Esophagus squamous epithelium (tissue), 5 donors: ENCODE results near the gene TCL1B. TPM values are rescaled to one million over a fixed set of nuclear protein-coding genes. Genes with fewer than 3 reads are reported as not detected.

ENCODE experiments used
- DNase-seq: peaks from one replicate; lab custom pipeline; 2025; lab: John Stamatoyannopoulos, UW
- H3K27ac ChIP-seq, 4 donors: fragments of 200-600 bp; sonication (generic); one replicate each; pipeline ENCODE4 v1.5.1; 2016 to 2019; ENCODE audit warnings: mild to moderate bottlenecking in 1 of 4
- H3K27me3 ChIP-seq, 4 donors: fragments of 200-600 bp; sonication (generic); 1 replicate in 3 of 4; 2 replicates in 1 of 4; pipeline versions ENCODE4 v1.5.1 to v1.6.0; 2017 to 2021; ENCODE audit warnings: antibody characterized with exemption in 1 of 4
- H3K36me3 ChIP-seq, 3 donors: fragments of 200-600 bp; sonication (generic); one replicate each; pipeline ENCODE4 v1.5.1; 2016 to 2019
- H3K4me1 ChIP-seq, 3 donors: fragments of 200-600 bp; sonication (generic); one replicate each; pipeline ENCODE4 v1.5.1; 2017 to 2019
- H3K4me3 ChIP-seq, 4 donors: fragments of 200-600 bp; sonication (generic); 1 replicate in 3 of 4; 2 replicates in 1 of 4; pipeline ENCODE4 v1.5.1; 2016 to 2019; ENCODE audit warnings: mild to moderate bottlenecking in 2 of 4, moderate library complexity in 1 of 4
- H3K9me3 ChIP-seq, 3 donors: fragments of 200-600 bp; sonication (generic); one replicate each; pipeline ENCODE4 v1.5.1; 2016 to 2019
- CTCF ChIP-seq, 6 experiments: fragments of 450-650 bp in 4 of 6; fragments of 200-600 bp in 2 of 6; sonication (generic) in 2 of 6; IDR thresholded peaks; one replicate each; pipeline ENCODE4 v1.5.1; 2016 to 2019; ENCODE audit warnings: antibody characterized with exemption in 6 of 6, mild to moderate bottlenecking in 4 of 6, moderate library complexity in 4 of 6
- POLR2A ChIP-seq, 4 donors: fragments of 450-650 bp; IDR thresholded peaks; one replicate each; pipeline ENCODE4 v1.6.1; 2017; ENCODE audit warnings: antibody characterized with exemption in 4 of 4, mild to moderate bottlenecking in 4 of 4, moderate library complexity in 3 of 4
- WGBS, 2 donors: methylation state at CpG; one replicate each; pipeline ENCODE4 v1.1.5; 2018; 5-methylcytosine and 5-hydroxymethylcytosine counted together
- intact Hi-C: fragments of 100-400 bp; cut with DNase I; formaldehyde crosslinking; loops from one replicate; pipeline ENCODE4 v1.15.0; 2022
- total RNA-seq, 4 donors: library from RNA; depleted of rRNA; stranded (reverse); fragments of >200 nt; gene quantifications; one replicate each; pipeline ENCODE4 v1.1.0, GENCODE V29; 2016
- donor health status: DM: yes; HTN: yes; CAD: no.

TCL1B gene
- total RNA-seq, 4 donors from 2014 or later: not detected

DNA sequence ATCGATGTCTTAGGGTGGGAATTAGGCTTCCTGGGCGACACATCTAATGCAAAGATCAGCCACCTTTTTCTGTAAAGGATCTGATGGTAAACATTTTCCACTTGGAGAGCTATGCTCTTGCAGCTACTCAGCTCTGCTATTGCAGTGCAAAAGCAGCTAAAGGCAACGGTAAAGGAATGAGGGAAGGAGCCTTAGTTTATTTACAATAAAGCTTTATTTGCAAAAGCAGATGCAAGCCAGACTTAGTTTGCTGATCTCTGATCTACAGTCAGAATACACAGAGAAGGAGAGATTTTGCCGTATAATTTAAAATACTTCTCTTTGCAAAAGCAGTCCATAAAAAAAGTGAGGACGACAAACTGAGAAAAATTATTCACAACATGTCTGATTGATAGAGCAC lies 3.2 kb downstream of the TCL1B start:
- peaks cover 0 to 63% (median 0%) of the 10 kb centered on the region in 4 donors for H3K27me3 ChIP-seq

DNA sequence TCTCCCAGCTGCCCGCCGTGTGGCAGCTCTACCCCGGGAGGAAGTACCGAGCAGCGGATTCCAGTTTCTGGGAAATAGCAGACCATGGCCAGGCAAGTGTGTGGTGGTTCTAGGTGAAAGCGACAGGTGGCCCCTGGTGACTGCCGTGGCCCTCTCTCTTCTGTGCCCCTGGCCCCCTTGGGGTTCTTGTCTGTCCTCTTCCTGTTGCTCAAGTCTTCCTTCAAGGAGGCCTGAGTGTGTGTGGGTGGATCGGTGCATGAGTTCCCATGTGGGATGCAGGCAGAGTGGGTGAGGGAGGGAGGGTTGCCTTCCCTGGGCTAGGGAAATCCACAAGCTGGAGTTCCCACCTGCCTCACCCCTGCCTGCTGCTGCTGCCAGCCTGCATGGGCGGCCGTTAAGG lies 4.6 kb downstream of the TCL1B start:
- H3K4me3 ChIP-seq: no peak overlapping the region
- H3K4me1 ChIP-seq: no peaks in the 10 kb centered on the region
- H3K9me3 ChIP-seq: no peaks in the 10 kb centered on the region
- TF ChIP-seq CTCF (IDR thresholded peaks at IDR 0.05) (no peak), POLR2A (IDR thresholded peaks at IDR 0.05) (no peak)
- peaks cover 0 to 58% (median 0%) of the 10 kb centered on the region in 4 donors for H3K27me3 ChIP-seq
- 96% methylated on average over 5 of the region's 10 CpGs; no CpG with 5 or more reads in 1 of the 2 donors for WGBS, 2 donors
- H3K36me3 ChIP-seq: no peaks in the 10 kb centered on the region
- H3K27ac ChIP-seq: no peak overlapping the region
- no peak for DNase-seq
- intact Hi-C loops: no loop called here

More for the DNA sequence above, 3.2 kb downstream of the TCL1B start:
- no peak for DNase-seq
- Histone ChIP-seq H3K4me3 (no peak overlapping the region), H3K27ac (no peak overlapping the region), H3K9me3 (no peaks in the 10 kb centered on the region), H3K36me3 (no peaks in the 10 kb centered on the region), H3K4me1 (no peaks in the 10 kb centered on the region)
- TF ChIP-seq CTCF (IDR thresholded peaks at IDR 0.05) (no peak), POLR2A (IDR thresholded peaks at IDR 0.05) (no peak)
- 30 to 40% methylated on average over 5 of the region's 5 CpGs for WGBS, 2 donors
- intact Hi-C loops: no loop called here

- Histone ChIP-seq H3K4me3 (no peak overlapping the region), H3K36me3 (no peaks in the 10 kb centered on the region), H3K4me1 (no peaks in the 10 kb centered on the region), H3K9me3 (no peaks in the 10 kb centered on the region), H3K27me3 (peaks cover 0 to 52% (median 0%) of the 10 kb centered on the region in 4 donors), H3K27ac (no peak overlapping the region)
- TF ChIP-seq POLR2A (IDR thresholded peaks at IDR 0.05) (no peak), CTCF (IDR thresholded peaks at IDR 0.05) (no peak)
- no peak for DNase-seq
- 92 to 95% methylated on average over 6 to 9 of the region's 10 CpGs for WGBS, 2 donors
- intact Hi-C loops: no loop called here
Measured at GRCh38 chr14:95691591-95691990, 5.4 kb downstream of the TCL1B start.

DNA sequence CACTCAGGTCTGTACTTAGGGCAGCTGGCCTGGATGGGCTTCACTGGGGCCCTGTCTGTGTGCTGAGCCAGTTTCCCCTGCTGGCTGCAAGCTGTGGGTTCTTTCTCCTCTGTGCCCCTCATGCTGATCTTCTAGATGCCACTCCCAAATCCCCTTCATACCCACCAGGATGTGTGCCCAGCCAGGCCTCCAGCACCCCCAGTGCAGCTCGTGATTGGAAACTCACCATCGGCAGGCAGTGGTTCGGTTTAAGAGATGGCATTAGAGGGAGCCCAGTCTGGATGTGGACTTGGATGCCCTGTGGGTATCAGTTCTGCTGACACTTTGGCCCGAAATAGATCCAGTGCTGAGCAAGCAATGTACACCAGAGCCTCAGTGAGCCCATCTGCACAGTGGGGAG lies 5.9 kb downstream of the TCL1B start:
- Histone ChIP-seq H3K9me3 (no peaks in the 10 kb centered on the region), H3K4me3 (no peak overlapping the region), H3K4me1 (no peaks in the 10 kb centered on the region), H3K27ac (no peak overlapping the region), H3K27me3 (peaks cover 0 to 48% (median 0%) of the 10 kb centered on the region in 4 donors), H3K36me3 (no peaks in the 10 kb centered on the region)
- no peak for DNase-seq
- no CpG with 5 or more reads among the region's 4 CpGs for WGBS, 2 donors
- TF ChIP-seq CTCF (IDR thresholded peaks at IDR 0.05) (no peak), POLR2A (IDR thresholded peaks at IDR 0.05) (no peak)
- intact Hi-C loops: no loop called here

GRCh38 chr14:95695051-95695450 lies 8.8 kb downstream of the TCL1B start:
- no peak for DNase-seq
- WGBS, 2 donors: 65 to 83% methylated on average over 2 to 4 of the region's 5 CpGs
- intact Hi-C loops: no loop called here
- no peaks in the 10 kb centered on the region for H3K4me1 ChIP-seq
- H3K4me3 ChIP-seq: no peak overlapping the region
- H3K27me3 ChIP-seq: peaks cover 0 to 43% (median 0%) of the 10 kb centered on the region in 4 donors
- TF ChIP-seq CTCF (IDR thresholded peaks at IDR 0.05) (no peak), POLR2A (IDR thresholded peaks at IDR 0.05) (no peak)
- no peak overlapping the region for H3K27ac ChIP-seq
- no peaks in the 10 kb centered on the region for H3K9me3 ChIP-seq
- H3K36me3 ChIP-seq: no peaks in the 10 kb centered on the region
